ENCODE measurements around the gene EPB41L3. TPM values are rescaled to one million over a fixed set of nuclear protein-coding genes. Genes with fewer than 3 reads are reported as not detected.

The EPB41L3 gene
- total and polyA plus RNA-seq, 10 of the 15 experiments (the other 5 are each of a cell fraction or from before 2014, with no cell fraction given): 0.11 to 0.69 (median 0.23) TPM; not detected in 6

GRCh38 chr18:5388896-5389295 is 154.9 kb downstream of the EPB41L3 start (continued):
- TF ChIP-seq PBX3 (IDR thresholded peaks at IDR 0.05; ENCODE audit: insufficient replicate concordance, low read depth, low read length) (no peak), WRNIP1 (IDR thresholded peaks at IDR 0.05; ENCODE audit: borderline replicate concordance, low read depth, low read length) (no peak), ZBTB4 (CRISPR knock-in tag; IDR thresholded peaks at IDR 0.05) (no peak), ZNF274 (IDR thresholded peaks at IDR 0.05; ENCODE audit: insufficient read depth, insufficient read length) (no peak)
- TF ChIP-seq, protein P1, sequence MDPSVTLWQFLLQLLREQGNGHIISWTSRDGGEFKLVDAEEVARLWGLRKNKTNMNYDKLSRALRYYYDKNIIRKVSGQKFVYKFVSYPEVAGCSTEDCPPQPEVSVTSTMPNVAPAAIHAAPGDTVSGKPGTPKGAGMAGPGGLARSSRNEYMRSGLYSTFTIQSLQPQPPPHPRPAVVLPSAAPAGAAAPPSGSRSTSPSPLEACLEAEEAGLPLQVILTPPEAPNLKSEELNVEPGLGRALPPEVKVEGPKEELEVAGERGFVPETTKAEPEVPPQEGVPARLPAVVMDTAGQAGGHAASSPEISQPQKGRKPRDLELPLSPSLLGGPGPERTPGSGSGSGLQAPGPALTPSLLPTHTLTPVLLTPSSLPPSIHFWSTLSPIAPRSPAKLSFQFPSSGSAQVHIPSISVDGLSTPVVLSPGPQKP (IDR thresholded peaks at IDR 0.05; ENCODE audit: low read depth, low read length): no peak

DNA sequence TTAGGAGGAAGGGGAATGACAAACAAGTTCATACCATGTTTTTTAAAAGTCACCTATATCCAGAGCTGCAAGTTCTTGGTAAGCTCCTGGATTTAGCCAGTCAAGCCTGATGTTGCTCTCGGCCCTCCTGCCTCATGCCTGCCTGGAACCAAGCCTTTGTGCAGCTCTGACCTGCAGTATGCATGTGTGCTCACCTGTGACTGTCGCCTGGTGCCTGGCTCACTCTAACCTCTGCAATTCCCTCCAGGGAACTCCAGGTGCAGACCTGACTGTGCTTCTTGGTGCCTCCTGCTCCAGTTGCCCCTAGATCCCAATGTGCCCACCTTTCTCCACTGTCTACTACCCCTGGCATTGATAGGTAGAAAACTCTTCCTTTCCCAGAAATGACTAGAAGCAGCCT is 163.2 kb downstream of the EPB41L3 start:
- no TSS peak for BruUV-seq (replicated peaks)
- intact Hi-C loops (cut with micrococcal nuclease; ENCODE audit: unreplicated experiment): no loop called here
- ATAC-seq: no peak
- H4K20me1 ChIP-seq (ENCODE audit: control insufficient read depth, insufficient read depth): no peaks in the 10 kb centered on the region
- in situ Hi-C loops (cut with MboI): no loop called here
- CTCF ChIA-PET: no interaction called here
- POLR2A ChIA-PET: no interaction called here
- no peak overlapping the region for H3K4me2 ChIP-seq (ENCODE audit: control insufficient read depth, insufficient read depth)
- RAD21 ChIA-PET (ENCODE audit: unreplicated experiment): no interaction called here
- H3K9me3 ChIP-seq (replicated peaks; ENCODE audit: control insufficient read depth, insufficient read depth, low read length): no peaks in the 10 kb centered on the region
- no peak overlapping the region for H2AFZ ChIP-seq (ENCODE audit: control insufficient read depth, low read depth, low read length)
- no peak overlapping the region for H3K27ac ChIP-seq (ENCODE audit: control insufficient read depth, insufficient read depth)
- SMC1A ChIA-PET (ENCODE audit: uncharacterized antibody, unreplicated experiment): no interaction called here
- no peak overlapping the region for H3K9ac ChIP-seq (ENCODE audit: control insufficient read depth, insufficient read depth, low read length)
- H3K4me1 ChIP-seq (ENCODE audit: control insufficient read depth, insufficient read depth, low read length): no peaks in the 10 kb centered on the region
- no peak for DNase-seq (ENCODE audit: low read depth, low spot score)
- peaks cover 0 to 1% of the 10 kb centered on the region in 2 experiments; a peak in 1 of 4 replicates for H3K27me3 ChIP-seq (replicated peaks in 1 of 2; ENCODE audit: control insufficient read depth in 2 of 2, insufficient read depth in 2 of 2, low read length in 1 of 2)
- no peaks in the 10 kb centered on the region for H3K79me2 ChIP-seq (ENCODE audit: control insufficient read depth, insufficient read depth, low read length)
- no peaks in the 10 kb centered on the region for H3K36me3 ChIP-seq (ENCODE audit: control insufficient read depth in 2 of 2, insufficient read depth in 2 of 2, low read length in 1 of 2)
- no peak overlapping the region for H3K4me3 ChIP-seq
- WGBS (ENCODE audit: insufficient coverage, insufficient replicate concordance, low lambda C conversion rate, missing lambda C conversion rate): 7% methylated on average over 2 of the region's 2 CpGs
- no peak for FAIRE-seq
- TF ChIP-seq, protein P2, sequence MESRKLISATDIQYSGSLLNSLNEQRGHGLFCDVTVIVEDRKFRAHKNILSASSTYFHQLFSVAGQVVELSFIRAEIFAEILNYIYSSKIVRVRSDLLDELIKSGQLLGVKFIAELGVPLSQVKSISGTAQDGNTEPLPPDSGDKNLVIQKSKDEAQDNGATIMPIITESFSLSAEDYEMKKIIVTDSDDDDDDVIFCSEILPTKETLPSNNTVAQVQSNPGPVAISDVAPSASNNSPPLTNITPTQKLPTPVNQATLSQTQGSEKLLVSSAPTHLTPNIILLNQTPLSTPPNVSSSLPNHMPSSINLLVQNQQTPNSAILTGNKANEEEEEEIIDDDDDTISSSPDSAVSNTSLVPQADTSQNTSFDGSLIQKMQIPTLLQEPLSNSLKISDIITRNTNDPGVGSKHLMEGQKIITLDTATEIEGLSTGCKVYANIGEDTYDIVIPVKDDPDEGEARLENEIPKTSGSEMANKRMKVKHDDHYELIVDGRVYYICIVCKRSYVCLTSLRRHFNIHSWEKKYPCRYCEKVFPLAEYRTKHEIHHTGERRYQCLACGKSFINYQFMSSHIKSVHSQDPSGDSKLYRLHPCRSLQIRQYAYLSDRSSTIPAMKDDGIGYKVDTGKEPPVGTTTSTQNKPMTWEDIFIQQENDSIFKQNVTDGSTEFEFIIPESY (IDR thresholded peaks at IDR 0.05): no peak
- no peak for TF ChIP-seq NBN (IDR thresholded peaks at IDR 0.05)
- TF ChIP-seq EP300 (IDR thresholded peaks at IDR 0.05; ENCODE audit: borderline replicate concordance in 1 of 2, control insufficient read depth in 1 of 2, low read depth in 2 of 2, low read length in 2 of 2): no peak
- TF ChIP-seq PKNOX1 (IDR thresholded peaks at IDR 0.05): no peak
- TF ChIP-seq PAX8 (IDR thresholded peaks at IDR 0.05): no peak
- no peak for TF ChIP-seq IRF5 (IDR thresholded peaks at IDR 0.05; ENCODE audit: borderline replicate concordance)
- TF ChIP-seq SUZ12 (IDR thresholded peaks at IDR 0.05; ENCODE audit: unreplicated experiment): no peak

All from GM12878 (cell line).